Esophagus muscularis mucosa (tissue), 3 donors: ENCODE results near the gene MSRB3.

Experiments
- CTCF ChIP-seq, 3 experiments: fragments of 200-600 bp in 2 of 3; fragments of 450-650 bp in 1 of 3; sonication (generic) in 2 of 3; IDR thresholded peaks; one replicate each; pipeline ENCODE4 v1.5.1; 2017 to 2019; ENCODE audit warnings: antibody characterized with exemption in 3 of 3, mild to moderate bottlenecking in 2 of 3, moderate library complexity in 1 of 3
- POLR2AphosphoS5 ChIP-seq, 2 donors: sonication (generic); formaldehyde crosslinking; IDR thresholded peaks; one replicate each; pipeline ENCODE4 v1.6.1; 2017; ENCODE audit warnings: antibody characterized with exemption in 2 of 2

GRCh38 chr12:65305346-65305950, 27.0 kb downstream of the MSRB3 start:
- no peak for TF ChIP-seq CTCF (IDR thresholded peaks at IDR 0.05)
- TF ChIP-seq POLR2AphosphoS5 (IDR thresholded peaks at IDR 0.05) = no peak
